HepG2 (cell line): ENCODE data around the gene CMTM2. TPM values are rescaled to one million over a fixed set of nuclear protein-coding genes. Genes with fewer than 3 reads are reported as not detected.

Experiments
- ATAC-seq: fragments of 200-7000 bp; cut with Tn5 transposase; 3 replicates; pipeline ENCODE4 v1.9.1; 2020; ENCODE audit warnings: mild to moderate bottlenecking, moderate library complexity
- BruUV-seq: library from RNA; stranded (reverse); fragments of 400-500 nt; replicated peaks from 2 replicates; lab custom pipeline; 2021; lab: Mats Ljungman, UMichigan
- CTCF ChIA-PET: fragments of 300-600 bp; formaldehyde crosslinking; extraction: SDS; loops from one replicate; lab custom pipeline; 2021; ENCODE audit warnings: low total read pairs, inconsistent platforms, low intra/inter-chr PET ratio; lab: Yijun Ruan, JAX
- POLR2A ChIA-PET: fragments of 350-600 bp; sonication (Branson Sonifier 250); formaldehyde crosslinking; loops from one replicate; lab custom pipeline; 2020; ENCODE audit warnings: antibody characterized with exemption, inconsistent platforms; lab: Yijun Ruan, JAX
- DNase-seq: peaks from one replicate; pipeline ENCODE4 v3.0.0-alpha.2; 2015; ENCODE audit warnings: low spot score
- FAIRE-seq: peaks from 3 replicates; lab custom pipeline; 2011; peaks lifted over from hg19 to GRCh38; lab: Jason Lieb, UNC
- H2AFZ ChIP-seq: one replicate; pipeline ENCODE4 v1.6.1; 2011; ENCODE audit warnings: low read length, inconsistent platforms
- H3K27ac ChIP-seq: fragments of 300-600 bp; 3 replicates; pipeline ENCODE4 v1.8.0; 2011; ENCODE audit warnings: mixed run types, mild to moderate bottlenecking, mixed read lengths, low read length, inconsistent platforms; ENCODE audit not compliant: insufficient read depth; ENCODE audit errors: extremely low read length
- H3K27me3 ChIP-seq, 2 experiments: fragments of 200-600 bp in 1 of 2; 2 replicates in 1 of 2; 3 replicates in 1 of 2; pipeline versions ENCODE4 v1.6.0 to v1.8.0; 2011; ENCODE audit warnings: low read length in 2 of 2, mild to moderate bottlenecking in 2 of 2, moderate library complexity in 2 of 2, inconsistent platforms in 1 of 2; ENCODE audit not compliant: insufficient read depth in 2 of 2, control insufficient read depth in 1 of 2
- H3K36me3 ChIP-seq, 2 experiments: fragments of 200-600 bp in 1 of 2; replicated peaks in 1 of 2; 2 replicates in 1 of 2; 3 replicates in 1 of 2; pipeline versions ENCODE4 v1.5.1 to v1.8.0; 2011; ENCODE audit warnings: low read length in 2 of 2, inconsistent platforms in 1 of 2; ENCODE audit not compliant: insufficient read depth in 2 of 2, control insufficient read depth in 1 of 2
- H3K4me1 ChIP-seq: 2 replicates; pipeline ENCODE4 v1.5.1; 2012; ENCODE audit warnings: low read length, inconsistent platforms; ENCODE audit not compliant: insufficient read depth
- H3K4me2 ChIP-seq: 2 replicates; pipeline ENCODE4 v1.6.0; 2011; ENCODE audit warnings: low read depth, low read length, inconsistent platforms
- H3K4me3 ChIP-seq, 3 experiments: fragments of 200-600 bp in 1 of 3; sonication (generic), shearing (Covaris generic) in 1 of 3; replicated peaks in 1 of 3; 2 replicates each; pipeline ENCODE4 v1.5.1; 2011 to 2016; ENCODE audit warnings: low read length in 3 of 3, inconsistent platforms in 2 of 3, low read depth in 2 of 3, mild to moderate bottlenecking in 2 of 3, control low read depth in 1 of 3, mixed read lengths in 1 of 3; ENCODE audit not compliant: insufficient read depth in 1 of 3
- H3K79me2 ChIP-seq: one replicate; pipeline ENCODE4 v1.6.1; 2011; ENCODE audit warnings: low read length, inconsistent platforms; ENCODE audit not compliant: insufficient read depth
- H3K9ac ChIP-seq: 2 replicates; pipeline ENCODE4 v1.6.0; 2011; ENCODE audit warnings: mild to moderate bottlenecking, low read depth, low read length, inconsistent platforms; ENCODE audit not compliant: insufficient read depth
- H3K9me3 ChIP-seq: 2 replicates; pipeline ENCODE4 v1.5.1; 2012; ENCODE audit warnings: mild to moderate bottlenecking, low read length
- H4K20me1 ChIP-seq: 2 replicates; pipeline ENCODE4 v1.6.0; 2011; ENCODE audit warnings: inconsistent platforms, mild to moderate bottlenecking, low read length, moderate library complexity; ENCODE audit not compliant: insufficient read depth
- ADNP ChIP-seq: sonication (generic); formaldehyde crosslinking; IDR thresholded peaks from 2 replicates; pipeline ENCODE4 v1.4.0; 2020; ENCODE audit warnings: missing genetic modification reagents
- CEBPG ChIP-seq: IDR thresholded peaks from 2 replicates; pipeline ENCODE4 v1.6.1; 2016
- HNRNPLL ChIP-seq: fragments of 200-400 bp; formaldehyde crosslinking; IDR thresholded peaks from 2 replicates; pipeline ENCODE4 v1.6.1; 2017; ENCODE audit warnings: mild to moderate bottlenecking, low read depth, low read length; ENCODE audit not compliant: poor library complexity, severe bottlenecking
- PHF5A ChIP-seq: IDR thresholded peaks from one replicate; pipeline ENCODE4 v1.6.1; 2018; ENCODE audit warnings: low read depth, missing genetic modification reagents; ENCODE audit not compliant: unreplicated experiment
- SALL2 ChIP-seq: sonication (generic); formaldehyde crosslinking; IDR thresholded peaks from 2 replicates; pipeline ENCODE4 v1.8.1; 2023; ENCODE audit warnings: mild to moderate bottlenecking, missing genetic modification reagents, inconsistent platforms
- ZNF772 ChIP-seq: sonication (generic); formaldehyde crosslinking; IDR thresholded peaks from 2 replicates; pipeline ENCODE4 v1.5.0; 2020; ENCODE audit warnings: mild to moderate bottlenecking, missing genetic modification reagents
- ZSCAN22 ChIP-seq: sonication (generic); formaldehyde crosslinking; IDR thresholded peaks from 2 replicates; pipeline ENCODE4 v1.4.0; 2020; ENCODE audit warnings: mild to moderate bottlenecking, missing genetic modification reagents
- WGBS: methylation state at CpG from one replicate; pipeline ENCODE4 v1.1.6; 2017; ENCODE audit warnings: low lambda C conversion rate; 5-methylcytosine and 5-hydroxymethylcytosine counted together
- in situ Hi-C: cut with HindIII; loops from 2 replicates; pipeline ENCODE4 v1.10.0; 2017; ENCODE audit warnings: low pct_unique_long_range_greater_than_20kb; ENCODE audit not compliant: extremely low pct_ligation_motif_present
- intact Hi-C: fragments of 100-400 bp; cut with micrococcal nuclease; formaldehyde crosslinking; loops from one replicate; pipeline ENCODE4 v1.10.0; 2022; ENCODE audit not compliant: unreplicated experiment
- polyA plus RNA-seq, 8 experiments: library from polyadenylated mRNA; depleted of rRNA in 3 of 8; stranded (reverse) in 7 of 8; unstranded in 1 of 8; fragments of >200 nt; fragmentation: Illumina TruSeq in 4 of 8; extraction: Trizol in 4 of 8; gene quantifications; 2 replicates each; pipeline versions ENCODE4 v1.2.1 to v1.2.3, GENCODE V29; 2011 to 2016; ENCODE audit warnings: low read depth in 4 of 8, missing spikeins in 1 of 8, mixed read lengths in 1 of 8; ENCODE audit not compliant: insufficient read depth in 1 of 8
- total RNA-seq, 5 experiments: library from RNA; depleted of rRNA; stranded (reverse); fragments of >200 nt; fragmentation: Illumina TruSeq; extraction: Trizol; gene quantifications; 2 replicates each; pipeline ENCODE4 v1.2.3, GENCODE V29; 2016; ENCODE audit warnings: low read depth in 1 of 5
- TF ChIP-seq, protein P1 (sequence below), 2 experiments: fragments of 450-650 bp in 1 of 2; sonication (generic) in 1 of 2; formaldehyde crosslinking in 1 of 2; IDR thresholded peaks; 2 replicates each; pipeline versions ENCODE4 v1.6.1 to v1.8.0; 2016 to 2022; ENCODE audit warnings: antibody characterized with exemption in 1 of 2, mild to moderate bottlenecking in 1 of 2, missing genetic modification reagents in 1 of 2
- TF ChIP-seq, protein P2 (sequence below): sonication (generic); formaldehyde crosslinking; IDR thresholded peaks from 2 replicates; pipeline ENCODE4 v1.5.0; 2020; ENCODE audit warnings: missing genetic modification reagents
- TF ChIP-seq, protein P3 (sequence below): sonication (generic); formaldehyde crosslinking; IDR thresholded peaks from 2 replicates; pipeline ENCODE4 v1.4.0; 2020; ENCODE audit warnings: missing genetic modification reagents
- TF ChIP-seq, protein P4 (sequence below): sonication (generic); IDR thresholded peaks from 2 replicates; pipeline ENCODE4 v1.6.1; 2016; ENCODE audit warnings: low read depth, borderline replicate concordance

CMTM2 gene
- total and polyA plus RNA-seq, 2 of the 13 experiments (the other 11 are each of a cell fraction or from before 2014, with no cell fraction given), result not detected

DNA sequence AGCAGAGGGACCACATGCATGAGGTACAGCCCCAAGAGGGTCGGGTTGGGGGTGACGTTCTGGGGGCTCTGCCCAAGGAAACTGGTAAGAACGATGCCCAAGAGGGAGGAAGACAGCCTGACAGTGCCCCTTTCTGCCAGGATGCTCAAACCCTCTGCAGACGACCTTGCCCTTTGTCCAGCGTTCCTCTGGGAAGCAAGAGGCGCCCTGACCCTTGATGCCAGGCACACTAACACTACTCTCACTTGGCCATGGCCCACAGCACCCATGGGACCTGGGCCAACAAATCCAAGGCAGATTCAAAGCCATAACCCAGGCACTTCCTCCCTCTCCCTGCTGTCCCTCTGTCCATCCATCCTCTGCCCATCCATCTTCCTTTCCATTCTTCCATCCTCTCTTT lies 49.8 kb upstream of the CMTM2 start:
- H2AFZ ChIP-seq, result no peak overlapping the region
- intact Hi-C loops (no loop called here), in situ Hi-C loops (no loop called here)
- H4K20me1 ChIP-seq, result no peaks in the 10 kb centered on the region
- no peak overlapping the region for H3K27ac ChIP-seq
- ATAC-seq, result no peak
- H3K27me3 ChIP-seq, result no peaks in the 10 kb centered on the region
- peaks cover 20 to 42% of the 10 kb centered on the region in 2 experiments for H3K36me3 ChIP-seq
- H3K79me2 ChIP-seq, result no peaks in the 10 kb centered on the region
- ChIA-PET CTCF (no interaction called here), POLR2A (no interaction called here)
- no peaks in the 10 kb centered on the region for H3K9me3 ChIP-seq
- peaks cover 8% of the 10 kb centered on the region for H3K4me1 ChIP-seq
- no TSS peak for BruUV-seq
- no peak overlapping the region for H3K4me3 ChIP-seq
- FAIRE-seq, result no peak
- 70% methylated on average over 6 of the region's 6 CpGs for WGBS
- no peak for DNase-seq
- no peak overlapping the region for H3K9ac ChIP-seq
- no peak overlapping the region for H3K4me2 ChIP-seq
- TF ChIP-seq CEBPG (CRISPR knock-in tag) (no peak), SALL2 (CRISPR knock-in tag) (no peak), HNRNPLL (no peak), ZSCAN22 (CRISPR knock-in tag) (no peak), ADNP (CRISPR knock-in tag) (no peak), ZNF772 (CRISPR knock-in tag) (no peak), PHF5A (CRISPR knock-in tag) (no peak)
- TF ChIP-seq, protein P1, sequence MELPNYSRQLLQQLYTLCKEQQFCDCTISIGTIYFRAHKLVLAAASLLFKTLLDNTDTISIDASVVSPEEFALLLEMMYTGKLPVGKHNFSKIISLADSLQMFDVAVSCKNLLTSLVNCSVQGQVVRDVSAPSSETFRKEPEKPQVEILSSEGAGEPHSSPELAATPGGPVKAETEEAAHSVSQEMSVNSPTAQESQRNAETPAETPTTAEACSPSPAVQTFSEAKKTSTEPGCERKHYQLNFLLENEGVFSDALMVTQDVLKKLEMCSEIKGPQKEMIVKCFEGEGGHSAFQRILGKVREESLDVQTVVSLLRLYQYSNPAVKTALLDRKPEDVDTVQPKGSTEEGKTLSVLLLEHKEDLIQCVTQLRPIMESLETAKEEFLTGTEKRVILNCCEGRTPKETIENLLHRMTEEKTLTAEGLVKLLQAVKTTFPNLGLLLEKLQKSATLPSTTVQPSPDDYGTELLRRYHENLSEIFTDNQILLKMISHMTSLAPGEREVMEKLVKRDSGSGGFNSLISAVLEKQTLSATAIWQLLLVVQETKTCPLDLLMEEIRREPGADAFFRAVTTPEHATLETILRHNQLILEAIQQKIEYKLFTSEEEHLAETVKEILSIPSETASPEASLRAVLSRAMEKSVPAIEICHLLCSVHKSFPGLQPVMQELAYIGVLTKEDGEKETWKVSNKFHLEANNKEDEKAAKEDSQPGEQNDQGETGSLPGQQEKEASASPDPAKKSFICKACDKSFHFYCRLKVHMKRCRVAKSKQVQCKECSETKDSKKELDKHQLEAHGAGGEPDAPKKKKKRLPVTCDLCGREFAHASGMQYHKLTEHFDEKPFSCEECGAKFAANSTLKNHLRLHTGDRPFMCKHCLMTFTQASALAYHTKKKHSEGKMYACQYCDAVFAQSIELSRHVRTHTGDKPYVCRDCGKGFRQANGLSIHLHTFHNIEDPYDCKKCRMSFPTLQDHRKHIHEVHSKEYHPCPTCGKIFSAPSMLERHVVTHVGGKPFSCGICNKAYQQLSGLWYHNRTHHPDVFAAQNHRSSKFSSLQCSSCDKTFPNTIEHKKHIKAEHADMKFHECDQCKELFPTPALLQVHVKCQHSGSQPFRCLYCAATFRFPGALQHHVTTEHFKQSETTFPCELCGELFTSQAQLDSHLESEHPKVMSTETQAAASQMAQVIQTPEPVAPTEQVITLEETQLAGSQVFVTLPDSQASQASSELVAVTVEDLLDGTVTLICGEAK (IDR thresholded peaks at IDR 0.05), result no peak
- TF ChIP-seq, protein P1 (CRISPR knock-in tag; IDR thresholded peaks at IDR 0.05), result no peak
- TF ChIP-seq, protein P2, sequence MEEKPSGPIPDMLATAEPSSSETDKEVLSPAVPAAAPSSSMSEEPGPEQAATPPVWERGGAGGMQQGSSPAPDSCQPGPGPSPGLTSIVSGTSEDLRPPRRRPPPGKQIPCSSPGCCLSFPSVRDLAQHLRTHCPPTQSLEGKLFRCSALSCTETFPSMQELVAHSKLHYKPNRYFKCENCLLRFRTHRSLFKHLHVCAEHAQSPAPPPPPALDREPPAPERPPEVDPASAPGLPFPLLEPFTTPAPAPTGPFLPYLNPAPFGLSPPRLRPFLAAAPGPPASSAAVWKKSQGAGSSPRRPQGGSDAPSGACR (CRISPR knock-in tag), result no peak
- TF ChIP-seq, protein P3, sequence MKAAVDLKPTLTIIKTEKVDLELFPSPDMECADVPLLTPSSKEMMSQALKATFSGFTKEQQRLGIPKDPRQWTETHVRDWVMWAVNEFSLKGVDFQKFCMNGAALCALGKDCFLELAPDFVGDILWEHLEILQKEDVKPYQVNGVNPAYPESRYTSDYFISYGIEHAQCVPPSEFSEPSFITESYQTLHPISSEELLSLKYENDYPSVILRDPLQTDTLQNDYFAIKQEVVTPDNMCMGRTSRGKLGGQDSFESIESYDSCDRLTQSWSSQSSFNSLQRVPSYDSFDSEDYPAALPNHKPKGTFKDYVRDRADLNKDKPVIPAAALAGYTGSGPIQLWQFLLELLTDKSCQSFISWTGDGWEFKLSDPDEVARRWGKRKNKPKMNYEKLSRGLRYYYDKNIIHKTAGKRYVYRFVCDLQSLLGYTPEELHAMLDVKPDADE (CRISPR knock-in tag), result no peak
- TF ChIP-seq, protein P4, sequence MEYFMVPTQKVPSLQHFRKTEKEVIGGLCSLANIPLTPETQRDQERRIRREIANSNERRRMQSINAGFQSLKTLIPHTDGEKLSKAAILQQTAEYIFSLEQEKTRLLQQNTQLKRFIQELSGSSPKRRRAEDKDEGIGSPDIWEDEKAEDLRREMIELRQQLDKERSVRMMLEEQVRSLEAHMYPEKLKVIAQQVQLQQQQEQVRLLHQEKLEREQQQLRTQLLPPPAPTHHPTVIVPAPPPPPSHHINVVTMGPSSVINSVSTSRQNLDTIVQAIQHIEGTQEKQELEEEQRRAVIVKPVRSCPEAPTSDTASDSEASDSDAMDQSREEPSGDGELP, result no peak
- TF ChIP-seq, all 625 proteins: peak for 0
